HG03354 (cell line): Measurements from ENCODE around the gene NFIC.
A peak's percentile ranks its signal among the peaks of the same experiment; 100 is the strongest.
"Not testable (repeated sequence)": the region's sequence is repeated elsewhere in the genome, so short reads cannot be mapped to it uniquely, and the experiment has no call there.

Experiments used
- ATAC-seq: cut with Tn5 transposase; IDR thresholded peaks from one replicate; pipeline ENCODE4 v1.9.1; 2021; ENCODE audit warnings: mild to moderate bottlenecking; ENCODE audit not compliant: unreplicated experiment, poor library complexity, severe bottlenecking

Gene NFIC

GRCh38 chr19:3500429-3501101, 134.2 kb downstream of the NFIC start, which contains the start of gene DOHH:
TSS of gene DOHH (minus strand) at chr19:3500674. CDS start at chr19:3496814, 3,860 bp downstream.
- peak; percentile 87 for ATAC-seq

GRCh38 chr19:3501780-3502179, 135.4 kb downstream of the NFIC start:
- ATAC-seq, result no peak

GRCh38 chr19:3503036-3503572, 136.7 kb downstream of the NFIC start:
- no peak for ATAC-seq

- no peak for ATAC-seq
Observed at GRCh38 chr19:3504735-3505134, 138.4 kb downstream of the NFIC start.

- ATAC-seq, result peak; percentile 93
Observed at GRCh38 chr19:3505598-3506383, 139.4 kb downstream of the NFIC start, which contains the start of gene FZR1. TSS of gene FZR1 (plus strand) at chr19:3506311. CDS start at chr19:3522990, 16,679 bp downstream.

- peak; percentile 12 for ATAC-seq
Observed at GRCh38 chr19:3506384-3507340, 140.3 kb downstream of the NFIC start.

GRCh38 chr19:3507371-3508120, 141.2 kb downstream of the NFIC start:
- ATAC-seq, result no peak

- not testable (repeated sequence) for ATAC-seq
Observed at GRCh38 chr19:3508121-3508661, 141.8 kb downstream of the NFIC start.

- ATAC-seq, result no peak
Observed at GRCh38 chr19:3508771-3509535, 142.6 kb downstream of the NFIC start.

- no peak for ATAC-seq
Observed at GRCh38 chr19:3509566-3509989, 143.2 kb downstream of the NFIC start.

GRCh38 chr19:3510727-3511126, 144.3 kb downstream of the NFIC start:
- ATAC-seq, result no peak

GRCh38 chr19:3511506-3512251, 145.3 kb downstream of the NFIC start:
- no peak for ATAC-seq

GRCh38 chr19:3512562-3513228, 146.3 kb downstream of the NFIC start:
- no peak for ATAC-seq

GRCh38 chr19:3513229-3514140, 147.1 kb downstream of the NFIC start:
- no peak for ATAC-seq

GRCh38 chr19:3514930-3515329, 148.5 kb downstream of the NFIC start:
- no peak for ATAC-seq

- ATAC-seq, result no peak
Observed at GRCh38 chr19:3515891-3516422, 149.6 kb downstream of the NFIC start.
